Liver (tissue), 9 donors: Measurements from ENCODE around the gene PDPN. TPM values are rescaled to one million over a fixed set of nuclear protein-coding genes. Genes with fewer than 3 reads are reported as not detected.

ENCODE experiments used
- DNase-seq: peaks from one replicate; pipeline ENCODE4 v3.0.0-alpha.2; 2017; ENCODE audit warnings: low spot score
- H3K27ac ChIP-seq, 2 donors: one replicate each; pipeline ENCODE4 v1.7.0; 2013; ENCODE audit warnings: inconsistent platforms in 2 of 2, low read length in 2 of 2, control low read depth in 1 of 2, low read depth in 1 of 2, mild to moderate bottlenecking in 1 of 2
- H3K27me3 ChIP-seq, 4 donors: one replicate each; pipeline versions ENCODE4 v1.6.1 to v1.7.0; 2013; ENCODE audit warnings: low read length in 3 of 4, inconsistent platforms in 1 of 4, mild to moderate bottlenecking in 1 of 4, moderate library complexity in 1 of 4; ENCODE audit not compliant: control insufficient read depth in 4 of 4, insufficient read depth in 4 of 4
- H3K36me3 ChIP-seq, 4 donors: one replicate each; pipeline versions ENCODE4 v1.6.1 to v1.7.0; 2013; ENCODE audit warnings: low read length in 3 of 4, mild to moderate bottlenecking in 3 of 4, low read depth in 1 of 4, moderate library complexity in 1 of 4; ENCODE audit not compliant: control insufficient read depth in 4 of 4, insufficient read depth in 3 of 4
- H3K4me1 ChIP-seq, 4 donors: one replicate each; pipeline versions ENCODE4 v1.6.1 to v1.7.0; 2013; ENCODE audit warnings: low read length in 3 of 4, mild to moderate bottlenecking in 3 of 4, moderate library complexity in 1 of 4; ENCODE audit not compliant: control insufficient read depth in 4 of 4, insufficient read depth in 4 of 4
- H3K4me3 ChIP-seq, 3 donors: one replicate each; pipeline versions ENCODE4 v1.6.1 to v1.7.0; 2013; ENCODE audit warnings: low read length in 3 of 3, control low read depth in 1 of 3, low read depth in 1 of 3, mild to moderate bottlenecking in 1 of 3
- H3K9ac ChIP-seq, 2 donors: one replicate each; pipeline ENCODE4 v1.7.0; 2013; ENCODE audit warnings: low read length in 2 of 2, mild to moderate bottlenecking in 2 of 2, moderate library complexity in 2 of 2, control low read depth in 1 of 2, low read depth in 1 of 2
- H3K9me3 ChIP-seq, 4 donors: one replicate each; pipeline versions ENCODE4 v1.6.1 to v1.7.0; 2013; ENCODE audit warnings: low read length in 3 of 4; ENCODE audit not compliant: control insufficient read depth in 4 of 4
- ATF3 ChIP-seq: IDR thresholded peaks from 2 replicates; pipeline ENCODE4 v1.6.1; 2016; ENCODE audit warnings: antibody characterized with exemption
- CTCF ChIP-seq: fragments of 150-350 bp; IDR thresholded peaks from 2 replicates; pipeline ENCODE4 v1.5.1; 2017; ENCODE audit warnings: improper control_type of control experiment, low read depth, low read length; ENCODE audit not compliant: missing input control
- EGR1 ChIP-seq, 2 donors: IDR thresholded peaks; 2 replicates each; pipeline ENCODE4 v1.6.1; 2016 to 2018; ENCODE audit warnings: antibody characterized with exemption in 2 of 2, low read depth in 2 of 2
- FOXA1 ChIP-seq: IDR thresholded peaks from 2 replicates; pipeline ENCODE4 v1.6.1; 2016; ENCODE audit warnings: antibody characterized with exemption
- FOXA2 ChIP-seq: IDR thresholded peaks from 2 replicates; pipeline ENCODE4 v1.6.1; 2016; ENCODE audit warnings: antibody characterized with exemption
- GABPA ChIP-seq, 2 donors: IDR thresholded peaks in 1 of 2; conservative IDR thresholded peaks in 1 of 2; 2 replicates each; pipeline ENCODE4 v1.6.1; 2016; ENCODE audit warnings: antibody characterized with exemption in 2 of 2, mild to moderate bottlenecking in 1 of 2, moderate library complexity in 1 of 2
- HNF4A ChIP-seq, 2 donors: conservative IDR thresholded peaks; 2 replicates each; pipeline ENCODE4 v1.6.1; 2016; ENCODE audit warnings: antibody characterized with exemption in 2 of 2, mild to moderate bottlenecking in 2 of 2
- HNF4G ChIP-seq: IDR thresholded peaks from 2 replicates; pipeline ENCODE4 v1.6.1; 2016; ENCODE audit warnings: antibody characterized with exemption
- JUND ChIP-seq, 2 donors: IDR thresholded peaks; 2 replicates each; pipeline ENCODE4 v1.6.1; 2016; ENCODE audit warnings: antibody characterized with exemption in 2 of 2
- MAX ChIP-seq: IDR thresholded peaks from 2 replicates; pipeline ENCODE4 v1.6.1; 2016; ENCODE audit warnings: antibody characterized with exemption
- NR2F2 ChIP-seq: IDR thresholded peaks from 2 replicates; pipeline ENCODE4 v1.6.1; 2016; ENCODE audit warnings: antibody characterized with exemption
- RAD21 ChIP-seq, 2 donors: IDR thresholded peaks; 2 replicates each; pipeline ENCODE4 v1.6.1; 2016; ENCODE audit warnings: antibody characterized with exemption in 2 of 2, mild to moderate bottlenecking in 2 of 2
- REST ChIP-seq: IDR thresholded peaks from 2 replicates; pipeline ENCODE4 v1.6.1; 2016; ENCODE audit warnings: antibody characterized with exemption, mild to moderate bottlenecking
- RXRA ChIP-seq, 2 donors: IDR thresholded peaks; 2 replicates each; pipeline ENCODE4 v1.6.1; 2017 to 2018; ENCODE audit warnings: antibody characterized with exemption in 2 of 2, mild to moderate bottlenecking in 1 of 2
- SP1 ChIP-seq: IDR thresholded peaks from 2 replicates; pipeline ENCODE4 v1.6.1; 2018; ENCODE audit warnings: antibody characterized with exemption, mild to moderate bottlenecking
- TAF1 ChIP-seq: conservative IDR thresholded peaks from 2 replicates; pipeline ENCODE4 v1.6.1; 2016; ENCODE audit warnings: antibody characterized with exemption, mild to moderate bottlenecking
- YY1 ChIP-seq: IDR thresholded peaks from 2 replicates; pipeline ENCODE4 v1.6.1; 2016; ENCODE audit warnings: antibody characterized with exemption, mild to moderate bottlenecking
- ZBTB33 ChIP-seq: IDR thresholded peaks from 2 replicates; pipeline ENCODE4 v1.6.1; 2016; ENCODE audit warnings: antibody characterized with exemption
- WGBS: extraction: QIAGEN DNeasy Blood & Tissue Kit; methylation state at CpG from one replicate; pipeline ENCODE4 v1.1.7; 2013; 5-methylcytosine and 5-hydroxymethylcytosine counted together
- polyA plus RNA-seq, 2 donors: library from polyadenylated mRNA; stranded (reverse) in 1 of 2; unstranded in 1 of 2; fragments of 200-250 nt in 1 of 2; fragments of >200 nt in 1 of 2; fragmentation: Nextera tagmentation in 1 of 2; extraction: Ambion mirVana in 1 of 2; gene quantifications; one replicate each; pipeline versions ENCODE4 v1.2.1 to v1.2.3, GENCODE V29; 2013 to 2015
- total RNA-seq, 2 donors: library from RNA; depleted of rRNA; stranded (reverse); fragments of >200 nt; gene quantifications; one replicate each; pipeline ENCODE4 v1.2.3, GENCODE V29; 2014
- donor health status: healthy.
- donor health status: healthy.
- donor health status: healthy.
- donor health status: healthy.
- donor health status: healthy.

The PDPN gene
- total and polyA plus RNA-seq, 4 donors = 0.09 to 0.31 (median 0.21) TPM

GRCh38 chr1:13554798-13555197 is 28.8 kb upstream of the PDPN start (continued):
- TF ChIP-seq JUND (IDR thresholded peaks at IDR 0.05) (no peak), GABPA (IDR thresholded peaks at IDR 0.05 in 1 of 2, conservative IDR thresholded peaks at IDR 0.05 in 1 of 2) (no peak), EGR1 (IDR thresholded peaks at IDR 0.05; ENCODE audit: low read depth in 2 of 2) (no peak)

DNA sequence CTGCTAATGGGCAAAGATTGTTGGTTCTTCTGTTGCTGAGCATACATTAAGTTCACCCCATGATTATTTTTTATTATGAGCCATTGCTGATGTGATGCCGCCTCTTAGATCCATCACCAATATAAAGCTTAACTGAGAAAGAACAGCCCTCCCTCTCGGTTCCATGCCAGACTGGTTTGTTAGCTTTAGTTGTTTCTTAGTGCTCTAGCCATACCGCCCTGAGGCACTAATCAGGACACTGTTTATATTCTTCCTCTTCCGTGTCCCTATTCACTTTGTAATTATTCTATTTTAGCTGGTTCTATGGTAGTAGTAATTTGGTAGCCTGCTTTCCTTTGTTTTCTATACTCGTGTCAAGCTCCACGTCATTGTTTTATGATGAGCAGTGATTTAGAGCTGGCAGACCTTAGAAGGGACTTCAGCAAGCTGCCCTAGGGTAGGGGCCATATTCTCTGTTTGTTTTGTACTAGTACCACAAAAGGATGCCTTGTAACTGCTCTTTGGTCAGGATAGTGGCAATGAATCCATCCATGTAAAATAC is 27.3 kb upstream of the PDPN start:
- Histone ChIP-seq H3K4me3 (no peak overlapping the region), H3K36me3 (no peaks in the 10 kb centered on the region), H3K9me3 (no peaks in the 10 kb centered on the region), H3K27me3 (peaks cover 0 to 2% (median 0%) of the 10 kb centered on the region in 4 donors), H3K9ac (no peak overlapping the region), H3K27ac (no peak overlapping the region), H3K4me1 (no peaks in the 10 kb centered on the region)
- TF ChIP-seq HNF4G (no peak), HNF4A (conservative IDR thresholded peaks at IDR 0.05) (no peak), JUND (IDR thresholded peaks at IDR 0.05) (no peak), ZBTB33 (no peak), RXRA (IDR thresholded peaks at IDR 0.05) (no peak), ATF3 (no peak), NR2F2 (no peak), EGR1 (IDR thresholded peaks at IDR 0.05; ENCODE audit: low read depth in 2 of 2) (no peak), RAD21 (IDR thresholded peaks at IDR 0.05) (no peak), CTCF (no peak), YY1 (no peak), FOXA2 (no peak), TAF1 (no peak), SP1 (no peak), FOXA1 (no peak), REST (no peak), GABPA (IDR thresholded peaks at IDR 0.05 in 1 of 2, conservative IDR thresholded peaks at IDR 0.05 in 1 of 2) (no peak), MAX (no peak)
- 67% methylated on average over 6 of the region's 6 CpGs for WGBS
- no peak for DNase-seq
